Superior temporal gyrus (tissue), 1 donor: ENCODE results near the gene NDUFS1.
"Not testable (repeated sequence)": the region's sequence is repeated elsewhere in the genome, so short reads cannot be mapped to it uniquely, and the experiment has no call there.

Experiments used
- DNase-seq: peaks from one replicate; pipeline ENCODE4 v3.0.0-alpha.2; 2016; ENCODE audit errors: extremely low spot score

The NDUFS1 gene

DNA sequence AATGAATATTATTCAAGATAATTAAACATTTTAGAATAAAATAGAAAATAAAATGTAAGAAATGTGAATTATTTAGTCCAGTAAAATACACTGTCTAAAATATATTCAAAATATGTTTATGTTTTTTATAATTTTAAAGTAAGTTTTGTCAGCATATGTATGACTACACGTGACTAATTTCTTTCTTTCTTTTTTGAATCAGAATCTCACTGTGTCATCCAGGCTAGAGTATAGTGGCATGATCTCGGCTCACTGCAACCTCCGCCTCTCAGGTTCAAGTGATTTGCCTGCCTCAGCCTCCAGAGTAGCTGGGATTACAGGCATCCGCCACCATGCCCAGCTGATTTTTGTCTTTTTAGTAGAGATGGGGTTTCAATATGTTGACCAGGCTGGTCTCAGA is 54.2 kb downstream of the NDUFS1 start:
- no peak for DNase-seq

DNA sequence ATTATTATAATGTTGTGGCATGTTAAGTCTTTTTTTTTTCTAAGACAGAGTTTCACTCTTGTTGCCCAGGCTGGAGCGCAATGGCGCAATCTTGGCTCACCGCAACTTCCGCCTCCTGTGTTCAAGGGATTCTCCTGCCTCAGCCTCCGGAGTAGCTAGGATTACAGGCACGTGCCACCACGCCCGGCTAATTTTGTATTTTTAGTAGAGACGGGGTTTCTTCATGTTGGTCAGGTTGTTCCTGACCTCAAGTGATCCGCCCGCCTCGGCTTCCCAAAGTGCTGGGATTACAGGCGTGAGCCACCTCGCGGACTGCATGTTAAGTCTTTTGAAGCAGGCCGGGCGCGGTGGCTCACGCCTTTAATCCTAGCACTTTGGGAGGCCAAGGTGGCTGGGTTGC is 60.4 kb downstream of the NDUFS1 start:
- not testable (repeated sequence) for DNase-seq

DNA sequence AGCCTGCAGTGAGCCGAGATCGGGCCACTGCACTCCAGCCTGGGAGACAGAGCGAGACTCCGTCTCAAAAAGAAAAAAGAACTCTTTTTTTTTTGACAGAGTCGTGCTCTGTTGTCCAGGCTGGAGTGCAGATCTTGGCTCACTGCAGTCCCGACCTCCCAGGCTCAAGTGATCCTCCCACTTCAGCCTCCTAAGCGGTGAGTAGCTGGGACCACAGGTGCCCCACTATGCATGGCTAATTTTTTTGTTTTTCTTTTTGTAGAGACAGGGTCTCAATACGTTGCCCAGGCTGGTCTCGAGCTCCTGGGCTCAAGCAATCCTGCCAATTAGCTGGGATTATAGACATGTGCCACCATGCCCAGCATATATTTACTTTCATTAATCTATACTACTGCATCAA is 60.8 kb downstream of the NDUFS1 start:
- no peak for DNase-seq

DNA sequence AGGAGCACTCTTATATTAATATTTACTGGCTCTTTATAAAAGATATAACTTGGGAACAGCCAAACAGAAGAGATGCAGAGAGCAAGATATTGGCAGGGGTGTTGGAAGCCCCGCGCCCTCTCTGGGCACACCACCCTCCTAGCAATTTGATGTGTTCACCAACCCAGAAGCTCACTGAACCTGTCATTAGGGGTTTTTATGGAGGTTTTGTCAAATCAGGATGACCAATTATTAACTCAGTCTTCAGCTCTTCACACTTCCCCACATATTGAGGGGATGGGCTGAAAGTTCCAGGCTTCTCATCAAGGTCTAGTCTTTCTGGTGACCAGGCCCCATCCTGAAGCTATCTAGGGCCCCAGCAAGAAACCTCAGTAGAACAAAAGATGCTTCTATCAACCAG is 62.4 kb downstream of the NDUFS1 start:
- DNase-seq: no peak

DNA sequence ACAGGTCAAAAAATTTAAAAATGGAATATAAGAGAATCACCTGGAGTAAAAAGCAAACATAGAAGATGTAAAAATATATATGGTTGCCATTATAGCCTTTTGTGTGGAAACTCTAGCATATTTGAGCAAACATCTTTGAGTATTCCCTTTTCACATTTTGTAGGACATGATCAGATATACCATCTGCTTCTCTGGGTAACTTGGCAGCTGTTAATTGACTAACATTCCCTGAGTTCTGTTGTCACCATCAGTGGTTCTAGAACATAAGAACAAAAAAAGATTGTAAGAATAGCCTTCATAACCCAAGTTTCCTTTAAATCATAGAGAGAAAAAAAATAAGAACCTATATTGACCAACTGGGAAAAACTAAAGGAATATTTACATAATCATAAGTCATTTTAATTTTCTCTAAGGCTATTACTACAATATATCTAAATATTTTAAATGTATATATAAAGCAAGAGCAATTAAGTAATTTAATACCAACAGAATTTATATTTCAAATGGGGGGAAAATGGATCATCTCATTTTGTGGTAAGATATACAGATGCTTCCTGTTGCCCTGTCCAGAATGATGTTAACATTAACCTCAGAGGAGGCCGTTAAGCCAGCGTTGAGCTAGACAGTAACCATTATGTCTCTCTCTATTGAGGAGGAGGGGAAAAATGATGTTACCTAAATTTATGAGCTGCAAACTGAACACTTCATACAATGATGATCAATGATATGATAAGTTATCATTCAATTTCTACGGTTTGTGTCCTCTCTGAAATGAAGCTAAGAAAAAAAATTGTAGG is 63.5 kb downstream of the NDUFS1 start:
- DNase-seq: peak; percentile 43

DNA sequence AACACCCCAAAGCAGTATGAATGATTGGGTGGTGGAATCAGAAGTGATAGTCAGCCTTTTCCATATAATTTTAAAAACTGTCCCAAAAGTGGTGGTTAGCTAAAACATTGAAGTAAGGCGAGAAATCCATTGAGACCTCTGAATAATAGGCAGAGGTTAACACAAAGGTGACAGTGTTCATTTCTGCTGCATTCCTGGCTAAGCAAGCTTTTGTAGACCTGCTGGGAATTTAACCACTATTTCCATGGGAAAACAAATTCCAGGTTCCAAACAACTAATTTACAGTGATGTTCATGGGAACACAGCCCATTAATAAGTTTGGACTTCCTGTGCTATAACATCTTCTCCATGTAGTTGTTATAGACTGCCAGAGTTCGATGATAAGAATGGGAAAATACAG is 66.9 kb downstream of the NDUFS1 start:
- DNase-seq: no peak

DNA sequence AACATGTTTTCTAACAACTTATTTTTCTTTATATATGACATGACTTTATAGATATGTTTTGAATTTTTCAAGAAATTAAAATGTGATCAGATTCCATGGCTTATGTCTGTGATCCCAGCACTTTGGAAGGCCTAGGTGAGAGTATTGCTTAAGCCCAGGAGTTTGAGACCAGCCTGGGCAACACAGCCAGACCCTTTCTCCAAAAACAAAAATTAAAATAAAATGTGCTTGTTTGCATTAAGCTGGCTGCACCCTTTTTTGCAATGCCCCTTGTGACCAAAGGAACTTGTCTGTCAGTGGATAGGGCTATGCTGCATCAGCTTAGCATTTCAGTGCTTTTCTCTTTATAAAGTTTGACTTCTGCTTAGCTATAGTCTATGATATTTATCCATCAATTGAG is 71.0 kb downstream of the NDUFS1 start:
- DNase-seq: no peak

DNA sequence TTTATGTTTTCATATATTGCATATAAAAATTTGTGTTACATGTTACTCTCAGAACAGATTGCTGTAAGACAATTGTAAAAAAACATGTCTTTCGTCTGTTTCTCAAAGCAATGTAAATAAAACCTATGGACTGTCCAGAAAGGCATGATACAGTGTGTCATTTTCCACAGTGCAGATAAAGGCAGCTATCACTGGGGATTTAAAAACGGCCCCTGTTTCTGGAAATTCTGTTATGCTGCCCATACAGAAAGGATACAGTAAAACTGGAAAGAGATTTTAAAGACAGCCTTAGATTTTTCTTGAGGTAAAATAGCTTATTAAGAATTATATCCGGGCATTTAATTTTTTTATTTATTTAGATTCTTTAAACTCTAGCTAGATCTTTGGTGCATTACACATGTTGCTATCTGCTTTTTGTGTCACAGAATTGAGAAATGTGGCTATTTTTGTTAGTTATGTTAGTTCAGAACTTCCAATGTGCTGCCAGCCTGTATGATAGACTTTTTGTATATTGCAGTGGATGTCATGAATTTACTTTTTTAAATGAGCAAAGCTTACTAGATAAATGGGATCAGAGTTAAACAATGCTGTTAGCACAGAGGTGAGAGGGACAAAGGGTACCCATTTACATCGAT is 72.4 kb downstream of the NDUFS1 start:
- peak; percentile 61 for DNase-seq

DNA sequence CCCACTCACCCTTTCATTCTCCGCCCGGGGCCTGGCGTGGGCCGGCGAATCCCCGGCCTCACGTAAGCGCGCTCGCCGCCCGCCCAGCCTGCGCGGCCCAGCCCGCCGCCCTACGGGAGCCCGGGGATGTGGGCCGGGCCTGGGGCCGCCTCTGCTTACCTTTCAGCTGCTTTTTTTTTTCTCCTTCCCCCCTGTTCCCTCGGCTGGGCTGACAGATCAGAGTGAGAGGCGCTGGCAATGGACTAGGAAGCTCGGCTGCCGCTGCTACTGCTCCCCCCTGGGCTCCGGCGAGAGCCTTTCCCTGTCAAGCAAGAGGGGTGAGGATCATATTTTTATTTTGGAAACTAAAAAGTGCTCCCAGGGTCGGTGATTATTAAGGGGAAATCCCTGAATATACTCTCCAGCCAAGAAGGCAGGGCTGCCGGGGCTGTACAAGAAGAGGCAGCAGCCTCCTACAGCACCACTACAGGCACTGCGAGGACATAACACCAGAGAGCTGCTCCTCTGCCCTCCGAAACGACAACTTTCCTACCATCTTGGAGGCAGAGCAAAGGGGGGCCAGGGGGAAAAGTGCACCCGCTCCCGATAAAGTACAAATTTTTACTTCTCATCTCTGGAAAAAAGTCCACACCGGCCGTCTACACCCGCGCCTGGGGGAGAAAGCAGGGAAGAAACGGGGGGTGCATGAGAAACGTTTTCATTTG is 73.3 kb downstream of the NDUFS1 start, which contains the start of gene INO80D:
Gene INO80D (minus strand): TSS at position 433 of the 704 bp plus-strand sequence. CDS start 23,158 bp downstream, outside the sequence.
- DNase-seq: peak; percentile 84

DNA sequence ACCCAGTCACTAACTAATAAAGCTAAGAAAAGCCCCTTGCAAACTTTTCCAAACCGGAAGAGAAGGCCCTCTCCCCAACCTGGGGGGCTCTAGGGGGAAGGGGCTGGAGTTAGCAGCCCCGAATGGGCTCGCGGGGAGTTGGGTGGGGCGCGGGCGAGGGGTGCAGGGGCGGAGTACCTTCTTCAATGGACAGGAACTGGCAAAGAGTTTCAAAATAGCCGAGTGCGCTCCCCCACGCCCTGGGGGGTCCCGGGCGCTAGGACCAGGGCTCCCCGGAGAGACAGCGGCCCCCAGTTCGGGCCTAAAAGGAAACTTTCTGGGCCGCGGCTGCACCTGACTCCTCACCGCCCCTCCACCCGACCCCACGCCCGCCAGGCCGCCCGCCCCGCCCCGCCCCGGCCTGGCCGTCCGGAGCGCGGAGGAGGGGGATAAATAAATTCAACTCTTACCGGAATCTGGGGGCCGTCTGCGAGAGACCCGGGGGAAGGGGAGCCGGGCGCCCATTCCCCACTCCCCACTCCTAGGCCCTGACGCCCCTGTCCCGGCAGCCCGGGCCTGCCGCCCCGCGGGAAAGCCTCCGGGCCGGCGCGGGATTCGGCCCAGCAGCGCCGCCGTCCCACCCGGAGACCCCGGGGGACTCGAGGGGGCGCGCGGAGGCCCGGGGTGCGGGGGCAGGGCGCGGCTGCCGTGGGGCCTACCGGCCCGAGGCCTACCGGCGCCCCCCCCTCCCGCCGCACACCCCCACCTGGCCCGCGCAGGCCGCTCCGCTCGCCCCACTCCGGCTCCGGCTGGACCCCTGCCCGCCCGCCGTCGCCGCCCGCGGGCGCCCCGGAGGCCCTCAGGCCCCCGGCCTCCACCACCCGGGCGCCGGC is 74.1 kb downstream of the NDUFS1 start:
- DNase-seq: no peak

DNA sequence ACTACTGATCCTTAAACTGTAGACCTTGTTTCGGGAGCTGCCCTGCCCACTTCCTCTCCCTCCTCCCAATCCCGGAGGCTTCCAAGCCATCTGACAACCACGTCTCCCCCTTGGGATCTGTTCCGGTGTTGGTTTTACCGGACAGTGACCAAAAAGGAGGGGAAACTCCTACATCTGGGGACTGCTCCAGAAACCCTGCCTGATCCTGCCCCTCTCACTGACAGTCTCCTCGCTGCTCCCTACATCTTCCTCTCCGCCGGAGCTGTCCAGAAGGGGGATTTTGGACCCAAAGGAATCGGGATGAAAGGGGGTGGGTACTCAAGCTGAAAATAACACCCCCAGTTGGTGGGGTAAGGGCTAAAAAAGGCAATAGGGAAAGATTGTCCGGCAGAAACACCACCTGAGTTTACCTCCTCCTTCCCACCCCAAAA is 74.8 kb downstream of the NDUFS1 start:
- DNase-seq: peak; percentile 77

DNA sequence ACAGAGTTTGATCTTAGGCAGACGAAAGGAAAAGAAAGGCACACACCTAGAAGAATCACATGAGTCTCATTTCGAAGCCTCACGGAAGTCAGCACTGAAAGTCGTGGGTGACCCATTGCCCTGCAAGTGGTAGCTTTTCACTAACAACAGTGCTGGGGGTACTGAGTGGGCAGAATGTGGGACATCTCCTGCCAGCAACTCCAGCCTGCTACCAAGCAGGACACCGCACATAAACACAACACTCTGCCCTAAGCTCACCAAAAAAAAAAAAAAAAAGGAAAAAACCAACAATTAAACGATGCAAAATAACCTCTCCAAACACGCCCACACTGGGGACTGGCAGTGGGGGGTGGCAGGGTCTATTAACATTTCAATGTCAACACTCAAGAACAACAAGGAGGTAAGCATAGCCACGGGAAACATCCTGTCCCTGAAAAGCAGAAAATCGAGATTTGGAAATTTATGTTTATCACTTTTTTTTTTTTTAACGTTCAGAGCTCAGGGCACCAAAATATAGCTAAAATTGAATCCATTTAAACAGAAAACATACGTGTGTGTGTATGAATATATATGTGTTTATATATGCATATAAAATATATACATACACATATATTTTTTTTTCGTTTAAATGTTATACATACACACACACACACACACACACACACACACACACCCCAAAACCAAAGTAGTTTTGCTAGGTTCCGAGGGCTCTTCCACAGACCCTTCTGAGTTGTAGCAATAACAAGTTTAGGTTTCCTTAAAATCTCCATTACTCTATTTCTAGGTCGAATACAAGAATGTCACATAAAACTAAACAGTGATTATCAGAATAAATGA is 75.4 kb downstream of the NDUFS1 start:
- DNase-seq: peak; percentile 39

DNA sequence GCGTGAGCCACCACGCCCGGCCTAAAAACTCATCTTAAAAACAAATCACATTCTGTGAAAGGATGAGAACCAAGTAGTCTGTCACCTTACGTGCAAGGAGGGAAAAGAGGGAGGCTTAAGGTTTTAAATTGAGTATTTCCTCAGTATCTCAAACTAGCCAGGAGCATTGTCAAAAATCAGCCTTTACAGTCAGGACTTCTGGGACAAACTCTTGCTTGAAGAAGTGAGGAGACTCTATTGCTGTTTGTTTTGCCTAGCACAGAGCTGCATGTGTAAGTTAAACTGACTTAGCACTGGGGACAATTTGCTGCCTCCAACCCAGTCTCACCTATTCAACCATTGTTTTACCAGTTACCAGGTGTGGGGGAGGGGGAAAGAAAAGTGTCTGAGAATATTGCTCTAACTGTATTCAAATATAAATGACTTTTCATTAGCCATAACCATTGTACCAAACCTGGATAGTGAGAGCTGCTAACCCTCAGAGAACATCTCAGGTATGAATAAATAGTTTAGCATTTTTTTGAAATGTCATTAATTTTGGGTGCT is 76.9 kb downstream of the NDUFS1 start:
- no peak for DNase-seq

DNA sequence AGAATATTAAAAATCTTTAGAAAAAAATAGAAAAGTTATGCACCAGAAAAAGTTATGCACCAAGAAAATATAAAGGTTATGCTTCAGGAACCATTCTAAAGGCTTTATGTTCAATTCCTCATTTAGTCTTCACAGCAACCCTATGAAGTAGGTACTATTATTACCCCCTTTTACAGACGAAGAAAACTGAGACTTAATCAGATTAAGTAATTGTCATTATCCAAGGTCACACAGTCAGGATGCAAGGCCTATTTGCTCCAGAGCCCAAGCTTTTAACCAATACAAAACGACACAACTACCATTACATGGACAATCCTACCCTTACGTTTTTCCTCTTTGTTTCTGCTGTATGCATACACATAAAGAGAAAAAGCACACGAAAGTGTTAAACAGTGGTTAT is 78.3 kb downstream of the NDUFS1 start:
- DNase-seq: no peak

DNA sequence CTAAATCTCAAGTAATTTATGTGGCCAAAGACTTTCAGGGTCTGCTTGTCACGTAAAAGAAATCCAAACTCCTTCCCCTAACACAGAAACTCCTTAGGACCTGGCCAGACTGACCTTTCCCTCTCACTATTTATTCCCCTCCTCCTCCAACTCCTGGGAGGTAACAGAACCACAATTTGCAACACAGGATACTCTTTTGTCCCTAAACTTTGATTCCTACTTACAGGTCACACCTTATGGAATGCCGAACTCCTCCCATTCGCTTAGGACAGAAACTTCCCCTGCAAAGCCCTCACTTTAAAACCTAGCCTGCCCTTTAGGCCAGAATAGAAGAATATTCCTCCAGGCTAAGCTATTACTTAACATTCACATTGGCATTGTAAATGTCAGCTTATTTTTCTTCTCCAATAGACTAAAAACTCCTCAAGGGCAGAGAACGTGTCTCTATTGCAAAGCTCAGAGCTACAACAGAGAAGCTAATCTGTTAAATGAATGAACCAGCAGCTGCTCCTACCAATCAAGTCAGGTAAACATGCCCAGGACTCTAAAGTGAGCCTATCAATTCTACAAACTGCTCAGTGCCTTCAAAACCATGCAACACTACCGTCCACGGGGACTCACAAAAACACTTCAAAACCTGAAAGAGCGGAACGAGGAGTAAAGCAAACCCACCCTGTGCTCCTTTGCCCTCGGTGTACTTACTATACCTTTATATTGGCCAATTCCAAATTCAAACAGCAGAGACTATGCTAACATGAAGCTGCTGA is 79.4 kb downstream of the NDUFS1 start:
- no peak for DNase-seq

DNA sequence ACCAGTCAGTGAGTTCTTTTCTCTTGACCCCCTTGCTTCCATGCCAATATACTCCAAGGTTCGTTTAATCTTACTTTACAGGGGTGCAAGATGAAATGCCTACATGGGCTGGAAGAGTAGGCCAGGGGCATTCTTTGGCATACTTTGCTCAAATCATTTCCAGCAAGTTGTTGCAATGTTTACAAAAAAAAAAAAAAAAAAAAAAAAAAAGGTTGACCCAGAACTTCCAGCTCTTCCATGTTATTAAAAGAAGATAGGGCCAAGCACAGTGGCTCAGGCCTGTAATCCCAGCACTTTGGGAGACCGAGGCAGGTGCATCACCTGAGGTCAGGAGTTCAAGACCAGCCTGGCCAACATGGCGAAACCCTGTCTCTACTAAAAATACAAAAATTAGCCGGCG is 81.4 kb downstream of the NDUFS1 start:
- DNase-seq: not testable (repeated sequence)

DNA sequence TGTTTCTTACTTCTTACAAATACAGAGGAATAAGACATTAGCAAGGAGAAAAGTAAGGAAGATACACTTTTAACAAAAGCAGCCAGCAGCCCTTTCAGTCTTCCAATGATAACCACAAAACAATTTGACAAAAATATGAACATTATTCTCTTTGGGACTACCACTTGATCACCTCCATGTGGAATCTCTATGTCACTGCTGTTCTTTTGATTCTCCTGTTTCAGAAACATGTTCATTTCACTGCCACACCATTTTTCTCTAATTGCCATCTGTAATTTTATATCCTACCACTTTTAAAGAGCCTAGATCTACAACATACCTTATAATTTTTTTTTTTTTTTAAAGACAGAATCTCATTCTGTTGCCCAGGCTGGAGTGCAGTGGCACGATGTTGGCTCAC is 84.1 kb downstream of the NDUFS1 start:
- DNase-seq: no peak

DNA sequence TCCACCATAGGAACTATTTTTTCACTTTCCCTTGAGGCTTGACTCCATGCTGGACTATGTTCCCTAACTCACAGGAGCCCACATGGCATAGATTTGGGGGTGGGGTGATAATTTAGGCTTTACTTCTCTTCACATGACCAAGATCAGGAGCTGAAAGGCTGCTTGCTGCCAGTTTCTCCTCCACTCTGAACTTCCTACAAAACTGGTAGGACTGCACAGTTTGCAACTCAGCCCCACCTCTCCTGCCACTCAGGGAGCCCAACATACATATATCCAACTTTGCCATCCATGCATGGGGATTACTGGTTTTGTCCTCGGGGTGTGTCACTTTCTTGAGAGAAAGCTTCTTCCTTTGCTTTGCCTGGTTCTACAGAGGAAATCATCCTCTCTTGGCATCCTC is 87.4 kb downstream of the NDUFS1 start:
- DNase-seq: no peak

DNA sequence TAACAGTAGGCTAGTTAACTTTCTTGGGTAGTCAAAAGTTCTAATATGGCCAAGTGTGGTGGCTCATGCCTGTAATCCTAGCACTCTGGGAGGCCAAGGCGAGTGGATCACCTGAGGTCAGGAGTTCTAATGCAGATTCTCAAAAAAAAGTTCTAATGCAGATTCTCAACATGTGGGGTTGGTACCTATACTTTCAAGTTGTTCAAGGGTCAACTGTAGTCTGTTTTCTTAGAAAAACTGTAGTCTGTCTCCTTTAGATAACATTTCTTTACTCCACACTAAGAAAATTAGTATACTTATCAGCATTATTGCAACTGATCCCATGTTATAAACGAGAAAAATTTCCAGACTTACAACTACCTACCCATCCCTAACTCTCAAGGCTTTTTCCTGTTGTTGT is 89.8 kb downstream of the NDUFS1 start:
- no peak for DNase-seq

DNA sequence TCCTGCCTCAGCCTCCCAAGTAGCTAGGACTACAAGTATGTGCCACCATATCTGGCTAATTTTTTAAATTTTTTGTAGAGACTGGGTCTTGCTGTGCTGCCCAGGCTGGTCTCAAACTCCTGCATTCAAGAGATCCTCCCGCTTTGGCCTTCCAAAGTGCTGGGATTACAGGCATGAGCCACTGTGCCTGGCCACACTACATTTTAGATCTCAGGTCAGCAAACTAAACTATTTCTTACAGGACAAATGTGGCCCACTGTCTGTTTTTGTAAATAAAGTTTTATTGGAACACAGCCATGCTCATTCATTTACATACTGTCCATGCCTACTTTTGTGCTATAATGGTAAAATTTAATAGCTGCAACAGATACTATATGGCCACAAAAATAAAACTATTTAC is 91.0 kb downstream of the NDUFS1 start:
- DNase-seq: no peak
